Measurements from ENCODE around the gene PHLDA1. TPM values are rescaled to one million over a fixed set of nuclear protein-coding genes. Genes with fewer than 3 reads are reported as not detected.
"Not testable (repeated sequence)": the region's sequence is repeated elsewhere in the genome, so short reads cannot be mapped to it uniquely, and the experiment has no call there.

Gene PHLDA1
- total and polyA plus RNA-seq, 2 experiments from 2014 or later: 35.7 to 36.2 TPM

DNA sequence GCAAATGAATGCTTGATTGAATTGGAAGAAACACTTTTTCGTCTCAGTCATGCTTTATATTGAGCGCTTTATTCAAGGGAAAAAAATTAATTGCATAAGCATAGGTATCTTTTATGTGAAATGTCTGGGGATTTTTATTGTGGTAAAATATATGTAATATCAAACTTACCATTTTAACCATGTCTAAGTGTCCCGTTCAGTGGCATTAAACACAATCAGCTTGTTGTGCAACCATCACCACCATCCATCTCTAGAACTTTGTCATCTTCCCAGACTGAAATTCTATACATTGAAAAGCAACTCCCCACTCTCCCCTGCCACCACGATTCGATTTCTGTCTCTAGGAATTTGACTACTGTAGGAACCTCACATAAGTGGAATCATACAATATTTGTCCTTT, 39.8 kb downstream of the PHLDA1 start:
- peaks cover 6% of the 10 kb centered on the region for H3F3A ChIP-seq (ENCODE audit: insufficient read depth)
- DNase-seq: no peak
- H3K4me3 ChIP-seq: no peak overlapping the region

DNA sequence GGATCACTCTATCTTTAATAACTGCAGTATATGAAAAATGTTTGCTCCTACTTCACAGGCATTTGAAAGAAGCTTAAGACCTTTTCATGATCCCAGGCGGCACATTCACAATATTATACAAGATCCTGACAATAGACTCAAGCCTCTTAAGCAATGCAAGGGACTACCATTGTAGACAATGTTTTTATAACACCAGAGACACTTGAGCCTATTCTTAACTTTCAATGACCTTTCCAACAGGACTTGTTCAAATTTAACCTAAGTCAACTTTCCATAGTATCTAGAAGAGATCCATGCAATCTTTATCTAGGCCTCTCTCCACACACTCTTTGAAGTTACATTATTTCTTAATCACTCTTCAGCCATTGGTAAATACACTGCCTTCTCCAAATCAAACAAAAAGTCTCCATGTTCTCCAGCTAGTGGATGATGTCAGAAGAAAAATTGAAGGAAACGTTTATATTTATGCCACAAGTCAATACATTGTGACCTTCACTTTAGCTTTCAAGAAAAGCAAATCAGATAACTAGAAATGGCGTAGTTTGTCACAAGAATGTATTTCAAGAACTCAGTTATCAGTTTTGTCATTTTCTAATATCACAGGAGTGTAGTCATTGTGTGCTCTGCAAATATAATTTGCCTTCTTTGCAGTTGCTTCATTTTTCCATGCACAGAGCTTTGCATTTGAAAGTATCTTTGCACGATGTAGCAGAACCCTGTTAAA, 41.2 kb downstream of the PHLDA1 start:
- no peaks in the 10 kb centered on the region for H3K27me3 ChIP-seq (replicated peaks; ENCODE audit: insufficient read depth)
- in situ Hi-C loops (cut with MboI): no loop called here
- H3K4me1 ChIP-seq (ENCODE audit: insufficient read depth): no peaks in the 10 kb centered on the region
- 85 to 87% methylated on average over 4 of the region's 4 CpGs for WGBS, 2 experiments (ENCODE audit: low coverage in 1 of 2, low lambda C conversion rate in 2 of 2, missing lambda C conversion rate in 2 of 2)
- no peaks in the 10 kb centered on the region for H3K9me3 ChIP-seq (ENCODE audit: low read depth)
- DNase-seq: no peak
- no peak overlapping the region for H3K4me2 ChIP-seq (ENCODE audit: unreplicated experiment)
- no peak overlapping the region for H3K27ac ChIP-seq
- H3K9ac ChIP-seq: no peak overlapping the region
- H3K36me3 ChIP-seq (ENCODE audit: low read depth): no peaks in the 10 kb centered on the region
- H3K4me3 ChIP-seq: no peak overlapping the region
- no peak for TF ChIP-seq EZH2 (IDR thresholded peaks at IDR 0.05; ENCODE audit: insufficient read depth, poor library complexity, severe bottlenecking)
- no peak for TF ChIP-seq EZH2phosphoT487 (IDR thresholded peaks at IDR 0.05; ENCODE audit: insufficient read depth, low read depth)
- H4K20me1 ChIP-seq (ENCODE audit: insufficient read depth): no peaks in the 10 kb centered on the region
- no peaks in the 10 kb centered on the region for H3K79me2 ChIP-seq (ENCODE audit: insufficient read depth)
- H3K9me2 ChIP-seq (ENCODE audit: insufficient read depth): no peaks in the 10 kb centered on the region
- no peak overlapping the region for H2AFZ ChIP-seq
- no peaks in the 10 kb centered on the region for H3F3A ChIP-seq (ENCODE audit: insufficient read depth)

More for the DNA sequence above, 39.8 kb downstream of the PHLDA1 start:
- Histone ChIP-seq H3K79me2 (ENCODE audit: insufficient read depth) (no peaks in the 10 kb centered on the region), H3K9me2 (ENCODE audit: insufficient read depth) (no peaks in the 10 kb centered on the region), H3K4me1 (ENCODE audit: insufficient read depth) (peaks cover 4% of the 10 kb centered on the region), H2AFZ (no peak overlapping the region), H3K4me2 (ENCODE audit: unreplicated experiment) (no peak overlapping the region), H3K36me3 (ENCODE audit: low read depth) (no peaks in the 10 kb centered on the region), H3K9ac (no peak overlapping the region), H3K9me3 (ENCODE audit: low read depth) (no peaks in the 10 kb centered on the region), H3K27me3 (replicated peaks; ENCODE audit: insufficient read depth) (no peaks in the 10 kb centered on the region), H3K27ac (no peak overlapping the region), H4K20me1 (ENCODE audit: insufficient read depth) (no peaks in the 10 kb centered on the region)
- no peak for TF ChIP-seq EZH2 (IDR thresholded peaks at IDR 0.05; ENCODE audit: insufficient read depth, poor library complexity, severe bottlenecking)
- no peak for TF ChIP-seq EZH2phosphoT487 (IDR thresholded peaks at IDR 0.05; ENCODE audit: insufficient read depth, low read depth)
- in situ Hi-C loops (cut with MboI): no loop called here
- WGBS, 2 experiments (ENCODE audit: low coverage in 1 of 2, low lambda C conversion rate in 2 of 2, missing lambda C conversion rate in 2 of 2): 70 to 75% methylated on average over 5 of the region's 5 CpGs

GRCh38 chr12:75987709-75988108, 43.9 kb downstream of the PHLDA1 start:
- H4K20me1 ChIP-seq (ENCODE audit: insufficient read depth); H2AFZ ChIP-seq; H3K9me2 ChIP-seq (ENCODE audit: insufficient read depth); H3K9me3 ChIP-seq (ENCODE audit: low read depth); H3K79me2 ChIP-seq (ENCODE audit: insufficient read depth); H3F3A ChIP-seq (ENCODE audit: insufficient read depth); H3K4me2 ChIP-seq (ENCODE audit: unreplicated experiment); H3K27ac ChIP-seq; in situ Hi-C loops (cut with MboI); H3K36me3 ChIP-seq (ENCODE audit: low read depth); H3K4me1 ChIP-seq (ENCODE audit: insufficient read depth); H3K9ac ChIP-seq; H3K4me3 ChIP-seq; H3K27me3 ChIP-seq (replicated peaks; ENCODE audit: insufficient read depth); DNase-seq: not testable (repeated sequence)
- WGBS, 2 experiments (ENCODE audit: low coverage in 1 of 2, low lambda C conversion rate in 2 of 2, missing lambda C conversion rate in 2 of 2): 94 to 100% methylated on average over 1 of the region's 1 CpG

DNA sequence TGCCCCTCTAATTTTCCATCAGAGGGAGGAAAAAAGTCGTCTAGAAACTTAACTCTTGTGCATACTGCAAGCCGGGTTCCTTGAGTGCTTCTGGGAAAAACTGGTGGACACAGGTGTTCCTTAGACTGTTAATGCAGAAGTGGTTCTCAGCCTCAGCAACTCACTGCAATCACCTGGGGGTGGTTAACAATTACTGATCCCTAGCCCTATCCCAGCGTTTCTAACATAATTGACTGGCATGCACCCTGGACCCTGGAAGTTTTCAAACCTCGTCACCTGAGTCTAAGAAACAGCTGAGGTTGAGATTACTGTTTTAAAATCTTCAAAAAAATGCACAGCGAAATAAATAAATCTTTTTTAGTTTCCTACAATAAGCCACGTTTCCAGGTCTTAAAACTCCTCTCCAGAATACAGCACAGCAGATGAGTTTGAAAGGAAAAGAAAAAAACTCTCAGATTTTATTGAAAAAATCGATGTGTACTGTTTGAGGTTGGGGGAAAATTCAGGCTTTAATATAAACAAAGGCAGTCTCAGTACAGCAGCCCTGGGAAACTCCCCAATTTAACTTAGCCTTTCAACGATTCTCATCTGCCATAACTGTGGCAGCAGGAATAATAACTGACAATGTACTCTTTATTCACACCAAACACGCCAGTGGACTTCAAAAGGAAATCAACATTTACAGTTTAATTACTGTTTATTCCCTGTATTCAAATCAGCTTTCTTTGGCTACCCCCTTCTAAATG, 45.4 kb downstream of the PHLDA1 start:
- WGBS, 2 experiments (ENCODE audit: low coverage in 1 of 2, low lambda C conversion rate in 2 of 2, missing lambda C conversion rate in 2 of 2): 64 to 67% methylated on average over 9 of the region's 9 CpGs
- Histone ChIP-seq H3K27me3 (replicated peaks; ENCODE audit: insufficient read depth) (no peaks in the 10 kb centered on the region), H2AFZ (peak overlapping the region; percentile 45), H3K9me3 (ENCODE audit: low read depth) (no peaks in the 10 kb centered on the region), H3K9ac (no peak overlapping the region), H4K20me1 (ENCODE audit: insufficient read depth) (no peaks in the 10 kb centered on the region), H3K9me2 (ENCODE audit: insufficient read depth) (no peaks in the 10 kb centered on the region), H3F3A (ENCODE audit: insufficient read depth) (no peaks in the 10 kb centered on the region), H3K27ac (no peak overlapping the region), H3K4me2 (ENCODE audit: unreplicated experiment) (no peak overlapping the region), H3K79me2 (ENCODE audit: insufficient read depth) (no peaks in the 10 kb centered on the region), H3K4me1 (ENCODE audit: insufficient read depth) (peaks cover 4% of the 10 kb centered on the region; the same call in 1 of the 2 replicates), H3K36me3 (ENCODE audit: low read depth) (no peaks in the 10 kb centered on the region), H3K4me3 (no peak overlapping the region)
- in situ Hi-C loops (cut with MboI): no loop called here
- no peak for DNase-seq
- TF ChIP-seq EZH2 (IDR thresholded peaks at IDR 0.05; ENCODE audit: insufficient read depth, poor library complexity, severe bottlenecking) (no peak), EZH2phosphoT487 (IDR thresholded peaks at IDR 0.05; ENCODE audit: insufficient read depth, low read depth) (no peak)

All from GM23248 (cell line).